OCI-LY3 (cell line): Measurements from ENCODE around the gene PMM1.

ENCODE experiments used
- H2AFZ ChIP-seq: fragments of 200-600, 300-600 bp; shearing (Covaris generic); 2 replicates; pipeline ENCODE4 v1.6.0; 2014; ENCODE audit warnings: antibody characterized with exemption, low read depth, low read length
- H3K27ac ChIP-seq: fragments of 200-600, 300-600 bp; sonication (generic); 2 replicates; pipeline ENCODE4 v1.5.1; 2014; ENCODE audit warnings: mild to moderate bottlenecking, low read length, moderate library complexity, mixed read lengths
- H3K27me3 ChIP-seq: fragments of 200-600, 300-600 bp; sonication (generic); 2 replicates; pipeline ENCODE4 v1.6.1; 2014; ENCODE audit warnings: low read depth, low read length, mixed read lengths
- H3K36me3 ChIP-seq: fragments of 200-600, 300-600 bp; sonication (generic); replicated peaks from 2 replicates; pipeline ENCODE3; 2014; ENCODE audit warnings: low read depth, low read length, mixed read lengths
- H3K4me1 ChIP-seq: fragments of 300-600, 200-600 bp; sonication (generic); 2 replicates; pipeline ENCODE4 v1.6.1; 2014; ENCODE audit warnings: low read length, mixed read lengths
- H3K4me2 ChIP-seq: fragments of 200-600, 300-600 bp; sonication (generic); 2 replicates; pipeline ENCODE4 v1.6.1; 2014; ENCODE audit warnings: low read length, mixed read lengths
- H3K4me3 ChIP-seq: fragments of 300-600, 200-600 bp; sonication (generic); 2 replicates; pipeline ENCODE4 v1.5.1; 2014; ENCODE audit warnings: antibody characterized with exemption, mild to moderate bottlenecking, low read length, moderate library complexity
- H3K79me2 ChIP-seq: fragments of 300-600, 200-600 bp; shearing (Covaris generic); 2 replicates; pipeline ENCODE4 v1.6.1; 2014; ENCODE audit warnings: mild to moderate bottlenecking, low read length, mixed read lengths
- H3K9ac ChIP-seq: fragments of 300-600, 200-600 bp; shearing (Covaris generic); 2 replicates; pipeline ENCODE4 v1.6.0; 2014; ENCODE audit warnings: mild to moderate bottlenecking, low read length, moderate library complexity
- H3K9me3 ChIP-seq: fragments of 200-600, 300-600 bp; shearing (Covaris generic); 2 replicates; pipeline ENCODE4 v1.6.1; 2014; ENCODE audit warnings: low read length, mixed read lengths; ENCODE audit not compliant: insufficient read depth
- H4K20me1 ChIP-seq: fragments of 200-600, 300-600 bp; sonication (generic); 2 replicates; pipeline ENCODE4 v1.6.1; 2016; ENCODE audit warnings: low read length, mixed read lengths; ENCODE audit not compliant: insufficient read depth
- EZH2phosphoT487 ChIP-seq: fragments of 200-600 bp; shearing (Covaris generic); IDR thresholded peaks from 2 replicates; pipeline ENCODE4 v1.6.1; 2018; ENCODE audit warnings: antibody characterized with exemption, mixed run types, low read depth
- TF ChIP-seq, protein P1 (sequence below): fragments of 200-600, 300-600 bp; sonication (generic); IDR thresholded peaks from 2 replicates; pipeline ENCODE4 v1.5.1; 2014; ENCODE audit warnings: antibody characterized with exemption, low read length, low read depth

PMM1 gene

DNA sequence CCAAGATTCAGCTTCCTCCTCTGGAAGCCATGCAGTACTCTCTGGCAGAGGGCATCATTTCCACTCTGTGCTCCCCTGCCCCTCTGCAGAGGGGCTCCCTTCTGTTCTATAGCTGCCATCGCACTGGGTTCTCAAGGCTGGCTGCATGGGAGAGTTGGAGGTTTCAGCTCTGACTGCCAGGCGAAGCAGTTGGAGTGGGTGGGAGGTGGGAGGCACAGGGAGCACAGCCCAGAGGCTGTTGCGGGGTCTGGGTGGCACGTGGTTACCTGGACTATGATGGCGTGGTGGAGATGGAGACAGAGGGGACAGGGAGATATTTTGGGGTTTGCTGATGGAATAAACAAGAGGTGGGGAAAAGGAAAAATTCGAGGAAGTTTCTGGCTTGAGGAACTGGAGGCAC is 4.8 kb downstream of the PMM1 start:
- H3K79me2 ChIP-seq = no peaks in the 10 kb centered on the region
- no peaks in the 10 kb centered on the region for H3K36me3 ChIP-seq
- no peaks in the 10 kb centered on the region for H3K9me3 ChIP-seq
- peaks cover 28% of the 10 kb centered on the region for H3K4me1 ChIP-seq
- H3K27ac ChIP-seq = no peak overlapping the region
- no peaks in the 10 kb centered on the region for H4K20me1 ChIP-seq
- no peak overlapping the region for H3K4me3 ChIP-seq
- no peak overlapping the region for H3K4me2 ChIP-seq
- TF ChIP-seq, protein P1, sequence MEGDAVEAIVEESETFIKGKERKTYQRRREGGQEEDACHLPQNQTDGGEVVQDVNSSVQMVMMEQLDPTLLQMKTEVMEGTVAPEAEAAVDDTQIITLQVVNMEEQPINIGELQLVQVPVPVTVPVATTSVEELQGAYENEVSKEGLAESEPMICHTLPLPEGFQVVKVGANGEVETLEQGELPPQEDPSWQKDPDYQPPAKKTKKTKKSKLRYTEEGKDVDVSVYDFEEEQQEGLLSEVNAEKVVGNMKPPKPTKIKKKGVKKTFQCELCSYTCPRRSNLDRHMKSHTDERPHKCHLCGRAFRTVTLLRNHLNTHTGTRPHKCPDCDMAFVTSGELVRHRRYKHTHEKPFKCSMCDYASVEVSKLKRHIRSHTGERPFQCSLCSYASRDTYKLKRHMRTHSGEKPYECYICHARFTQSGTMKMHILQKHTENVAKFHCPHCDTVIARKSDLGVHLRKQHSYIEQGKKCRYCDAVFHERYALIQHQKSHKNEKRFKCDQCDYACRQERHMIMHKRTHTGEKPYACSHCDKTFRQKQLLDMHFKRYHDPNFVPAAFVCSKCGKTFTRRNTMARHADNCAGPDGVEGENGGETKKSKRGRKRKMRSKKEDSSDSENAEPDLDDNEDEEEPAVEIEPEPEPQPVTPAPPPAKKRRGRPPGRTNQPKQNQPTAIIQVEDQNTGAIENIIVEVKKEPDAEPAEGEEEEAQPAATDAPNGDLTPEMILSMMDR = no peak
- TF ChIP-seq EZH2phosphoT487 = no peak
- H3K27me3 ChIP-seq = no peaks in the 10 kb centered on the region
- H3K9ac ChIP-seq = no peak overlapping the region
- no peak overlapping the region for H2AFZ ChIP-seq

DNA sequence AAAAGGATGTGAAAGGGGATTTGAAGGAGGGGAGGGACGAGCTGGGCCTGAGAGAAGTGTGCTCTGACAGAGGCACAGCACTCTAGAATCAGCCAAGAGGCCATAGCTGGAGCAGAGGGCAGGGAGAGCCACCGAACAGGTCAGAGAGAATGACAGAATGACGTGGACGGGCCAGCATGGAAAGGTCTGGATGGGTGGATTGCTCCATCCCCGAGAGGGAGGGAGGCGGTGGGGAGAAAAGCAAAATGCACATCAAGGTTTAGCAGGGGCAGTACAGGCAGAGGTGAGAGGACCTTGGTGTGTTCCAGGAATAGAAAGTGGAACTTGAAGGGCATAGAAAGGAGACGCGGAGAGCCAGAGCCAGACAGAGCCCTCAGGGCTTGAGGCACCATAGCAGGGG is 6.9 kb downstream of the PMM1 start:
- Histone ChIP-seq H2AFZ (no peak overlapping the region), H3K27me3 (no peaks in the 10 kb centered on the region), H3K27ac (no peak overlapping the region), H4K20me1 (no peaks in the 10 kb centered on the region), H3K4me2 (peak overlapping the region; percentile 33), H3K36me3 (no peaks in the 10 kb centered on the region), H3K9ac (no peak overlapping the region), H3K9me3 (no peaks in the 10 kb centered on the region), H3K4me3 (no peak overlapping the region), H3K4me1 (peaks cover 21% of the 10 kb centered on the region), H3K79me2 (no peaks in the 10 kb centered on the region)
- TF ChIP-seq, protein P1 = no peak
- TF ChIP-seq EZH2phosphoT487 = no peak

DNA sequence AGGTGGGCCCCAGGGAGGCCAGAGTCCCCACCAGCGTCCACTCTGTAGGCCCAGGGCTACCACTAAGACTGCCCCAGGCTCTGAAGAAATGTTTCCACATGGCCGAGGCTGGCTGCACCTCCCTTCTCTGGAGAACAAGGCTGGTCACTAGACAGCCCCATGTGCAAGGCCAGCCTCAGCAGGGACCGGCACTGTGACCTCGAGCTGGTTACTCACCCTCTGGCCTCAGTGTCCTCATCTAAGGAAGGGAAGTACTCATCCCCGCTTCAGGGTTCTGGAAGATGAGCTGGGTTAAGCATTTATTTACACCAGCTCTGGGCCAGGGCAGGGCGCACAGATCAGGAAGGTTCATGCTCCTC is 9.7 kb downstream of the PMM1 start:
- Histone ChIP-seq H3K36me3 (no peaks in the 10 kb centered on the region), H3K79me2 (no peaks in the 10 kb centered on the region), H3K9me3 (no peaks in the 10 kb centered on the region), H3K4me1 (peaks cover 21% of the 10 kb centered on the region), H4K20me1 (no peaks in the 10 kb centered on the region), H2AFZ (no peak overlapping the region), H3K4me3 (no peak overlapping the region), H3K4me2 (no peak overlapping the region), H3K27me3 (no peaks in the 10 kb centered on the region), H3K9ac (no peak overlapping the region), H3K27ac (no peak overlapping the region)
- TF ChIP-seq EZH2phosphoT487 = no peak
- TF ChIP-seq, protein P1 = no peak

DNA sequence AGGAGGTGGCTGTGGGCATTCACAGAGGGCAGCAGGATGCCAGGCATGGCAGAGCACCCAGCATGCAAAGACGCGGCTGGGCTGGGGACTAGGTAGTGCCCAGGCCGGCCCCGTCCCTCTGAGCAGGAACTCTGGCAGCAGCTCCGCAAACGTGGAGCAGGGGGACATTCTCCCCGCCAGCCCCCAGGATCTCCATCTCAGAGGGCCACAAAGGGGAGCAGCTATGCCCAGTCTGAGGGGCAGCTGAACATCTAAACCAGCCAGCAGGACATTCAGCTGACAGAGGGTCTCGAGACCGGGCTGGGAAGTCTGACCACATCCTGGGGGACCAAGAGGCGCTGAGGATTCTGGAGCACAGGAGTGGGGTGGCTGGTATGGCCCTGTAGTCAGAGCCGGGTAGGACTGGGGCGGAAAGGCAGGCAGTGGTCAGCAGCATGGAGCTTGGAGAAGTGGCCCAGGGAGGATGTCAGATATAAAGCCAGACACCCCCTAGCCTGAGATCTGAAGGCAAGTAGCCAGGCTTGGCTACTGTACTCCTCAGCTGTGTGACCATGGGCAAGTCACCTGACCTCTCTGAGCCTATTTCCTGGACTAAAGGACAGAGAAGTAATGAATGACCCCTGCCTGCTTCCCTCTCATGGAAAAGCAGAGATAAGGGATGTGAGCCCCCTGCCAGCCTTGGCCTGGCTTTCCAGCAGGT is 10.2 kb downstream of the PMM1 start:
- Histone ChIP-seq H3K27ac (no peak overlapping the region), H3K79me2 (no peaks in the 10 kb centered on the region), H3K4me2 (no peak overlapping the region), H3K36me3 (no peaks in the 10 kb centered on the region), H3K27me3 (no peaks in the 10 kb centered on the region), H3K9ac (no peak overlapping the region), H2AFZ (no peak overlapping the region), H3K4me1 (peaks cover 21% of the 10 kb centered on the region), H3K4me3 (no peak overlapping the region), H4K20me1 (no peaks in the 10 kb centered on the region), H3K9me3 (no peaks in the 10 kb centered on the region)
- TF ChIP-seq, protein P1 = no peak
- no peak for TF ChIP-seq EZH2phosphoT487
